Upper lobe of left lung (tissue), 4 donors: Measurements from ENCODE around the gene C16orf74.

Source experiments
- CTCF ChIP-seq, 6 experiments: fragments of 450-650 bp in 4 of 6; fragments of 200-600 bp in 2 of 6; sonication (generic) in 2 of 6; IDR thresholded peaks; one replicate each; pipeline ENCODE4 v1.5.1; 2016 to 2019; ENCODE audit warnings: antibody characterized with exemption in 6 of 6
- POLR2A ChIP-seq, 4 donors: fragments of 450-650 bp; IDR thresholded peaks; one replicate each; pipeline ENCODE4 v1.5.1; 2016 to 2017; ENCODE audit warnings: antibody characterized with exemption in 4 of 4, mild to moderate bottlenecking in 2 of 4

DNA sequence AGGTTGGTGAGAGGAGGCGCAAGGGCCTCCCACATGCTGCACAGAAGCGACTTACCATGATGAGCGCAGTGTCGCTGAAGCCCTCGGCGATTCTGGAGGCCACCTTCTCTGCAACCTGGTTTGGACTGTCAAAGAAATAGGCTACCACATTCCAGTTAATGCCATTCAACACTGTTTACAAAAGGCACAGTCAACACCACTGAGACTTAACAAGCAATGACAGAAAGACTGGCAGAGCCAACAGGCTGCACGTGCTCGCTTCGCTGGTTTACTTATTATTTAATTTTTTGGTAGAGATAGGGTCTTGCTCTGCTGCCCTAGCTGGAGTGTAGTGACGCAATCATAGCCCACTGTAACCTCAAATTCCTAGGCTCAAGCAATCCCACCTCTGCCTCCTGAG is 30.3 kb upstream of the C16orf74 start:
- TF ChIP-seq CTCF (IDR thresholded peaks at IDR 0.05) (no peak), POLR2A (IDR thresholded peaks at IDR 0.05) (no peak)
